ENCODE results near the gene CENPT. TPM values are rescaled to one million over a fixed set of nuclear protein-coding genes. Genes with fewer than 3 reads are reported as not detected.

CENPT gene
- total and polyA plus RNA-seq, 2 donors (not counting 1 experiment from before 2014, with no cell fraction given) = 23.1 to 30.2 TPM

- Histone ChIP-seq H3K4me3 (replicated peaks in 1 of 4; ENCODE audit: control extremely low read depth in 1 of 4, insufficient read depth in 1 of 4, low read depth in 3 of 4, low read length in 4 of 4) (no peak within 1 kb of the TSS), H3K4me2 (ENCODE audit: extremely low read depth, insufficient read depth, low read length) (peak within 1 kb of the TSS; percentile 1), H3K36me3 (ENCODE audit: control insufficient read depth, insufficient read depth, low read length) (peaks cover 35% of the 10 kb centered on the region), H3K4me1 (ENCODE audit: control insufficient read depth, extremely low read depth, insufficient read depth, low read length) (peaks cover 6% of the 10 kb centered on the region), H4K20me1 (ENCODE audit: control insufficient read depth, extremely low read depth, insufficient read depth, low read length) (peaks cover 4% of the 10 kb centered on the region), H3K9ac (ENCODE audit: insufficient read depth, low read length) (no peak within 1 kb of the TSS), H2AFZ (ENCODE audit: low read length) (no peak within 1 kb of the TSS), H3K27me3 (ENCODE audit: control insufficient read depth, insufficient read depth, low read length) (no peaks in the 10 kb centered on the region), H3K9me3 (ENCODE audit: control insufficient read depth, insufficient read depth, low read depth, low read length) (no peaks in the 10 kb centered on the region), H3K79me2 (ENCODE audit: control insufficient read depth, insufficient read depth, low read length) (no peaks in the 10 kb centered on the region), H3K27ac (ENCODE audit: insufficient read depth, low read length) (no peak within 1 kb of the TSS)
- no peak for TF ChIP-seq CTCF (conservative IDR thresholded peaks at IDR 0.05 in 1 of 2, IDR thresholded peaks at IDR 0.05 in 1 of 2; ENCODE audit: low read depth in 1 of 2, low read length in 2 of 2)
- TF ChIP-seq EZH2 (IDR thresholded peaks at IDR 0.05; ENCODE audit: low read length, missing control alignments) = no peak
- DNase-seq (ENCODE audit: low read depth in 2 of 2) = peak; percentile 84 to 91
These were observed 37.2 kb upstream of the CENPT start, which contains the start of gene NRN1L for GRCh38 chr16:67884684-67885083. Gene NRN1L, plus strand, starts transcription at chr16:67884885. Its CDS starts 19 bp downstream, at chr16:67884904.

DNA sequence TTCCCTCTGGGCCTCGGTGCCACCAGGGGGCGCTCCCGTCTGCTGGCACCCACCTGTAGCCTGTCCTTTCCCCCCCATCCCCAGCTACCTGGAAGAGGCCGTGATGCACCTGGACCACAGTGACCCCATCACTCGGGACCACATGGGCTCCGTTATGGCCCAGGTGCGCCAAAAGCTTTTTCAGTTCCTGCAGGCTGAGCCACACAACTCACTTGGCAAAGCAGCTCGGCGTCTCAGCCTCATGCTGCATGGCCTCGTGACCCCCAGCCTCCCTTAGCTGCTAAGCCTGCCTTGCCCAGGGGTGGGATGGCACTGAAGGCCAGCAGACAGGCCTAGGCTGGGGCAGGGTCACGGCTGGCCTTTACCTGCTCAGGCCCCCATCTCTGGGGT, 36.4 kb upstream of the CENPT start:
- Histone ChIP-seq H4K20me1 (ENCODE audit: control insufficient read depth, extremely low read depth, insufficient read depth, low read length) (peaks cover 4% of the 10 kb centered on the region), H3K79me2 (ENCODE audit: control insufficient read depth, insufficient read depth, low read length) (no peaks in the 10 kb centered on the region), H3K9me3 (ENCODE audit: control insufficient read depth, insufficient read depth, low read depth, low read length) (no peaks in the 10 kb centered on the region), H3K9ac (ENCODE audit: insufficient read depth, low read length) (no peak overlapping the region), H3K4me2 (ENCODE audit: extremely low read depth, insufficient read depth, low read length) (no peak overlapping the region), H3K36me3 (ENCODE audit: control insufficient read depth, insufficient read depth, low read length) (peaks cover 43% of the 10 kb centered on the region), H3K27ac (ENCODE audit: insufficient read depth, low read length) (no peak overlapping the region), H2AFZ (ENCODE audit: low read length) (no peak overlapping the region), H3K4me1 (ENCODE audit: control insufficient read depth, extremely low read depth, insufficient read depth, low read length) (peaks cover 6% of the 10 kb centered on the region), H3K27me3 (ENCODE audit: control insufficient read depth, insufficient read depth, low read length) (no peaks in the 10 kb centered on the region), H3K4me3 (replicated peaks in 1 of 4; ENCODE audit: control extremely low read depth in 1 of 4, insufficient read depth in 1 of 4, low read depth in 3 of 4, low read length in 4 of 4) (no peak overlapping the region)
- peak; percentile 29 to 44 for DNase-seq (ENCODE audit: low read depth in 2 of 2)
- TF ChIP-seq CTCF (conservative IDR thresholded peaks at IDR 0.05 in 1 of 2, IDR thresholded peaks at IDR 0.05 in 1 of 2; ENCODE audit: low read depth in 1 of 2, low read length in 2 of 2) = peak; percentile 67 to 77
- TF ChIP-seq EZH2 (IDR thresholded peaks at IDR 0.05; ENCODE audit: low read length, missing control alignments) = no peak

DNA sequence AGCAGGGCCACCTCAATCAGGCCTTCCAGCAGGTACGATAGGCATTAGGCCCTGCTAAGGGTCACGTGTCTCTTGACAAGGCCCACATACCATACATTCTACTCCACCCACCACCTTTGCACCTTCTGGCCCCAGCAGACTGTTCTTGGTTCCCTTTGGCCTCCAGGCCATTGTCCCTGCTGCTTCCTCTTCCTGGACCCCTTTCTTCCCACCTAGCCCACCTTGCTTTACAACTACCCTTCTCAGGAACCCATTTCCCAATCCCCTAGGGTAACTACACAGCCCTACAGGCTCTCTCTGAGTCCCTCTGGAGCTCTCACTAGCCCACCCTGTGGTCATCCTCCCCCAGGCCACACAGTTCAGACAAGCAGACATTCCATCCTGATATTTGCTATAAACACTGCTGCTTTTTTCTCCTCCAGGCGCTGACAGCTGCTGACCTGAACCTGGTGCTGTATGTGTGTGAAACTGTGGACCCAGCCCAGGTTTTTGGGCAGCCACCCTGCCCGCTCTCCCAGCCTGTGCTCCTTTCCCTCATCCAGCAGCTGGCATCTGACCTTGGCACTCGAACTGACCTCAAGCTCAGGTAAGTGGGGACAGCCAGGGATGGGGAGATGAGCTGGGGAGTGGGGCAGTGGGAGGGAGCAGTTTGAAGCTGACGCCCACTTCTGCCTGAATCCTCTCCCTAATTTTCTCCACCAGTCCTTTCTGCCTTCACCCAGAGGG, 35.8 kb upstream of the CENPT start:
- no peak overlapping the region for H3K9ac ChIP-seq (ENCODE audit: insufficient read depth, low read length)
- no peak overlapping the region for H2AFZ ChIP-seq (ENCODE audit: low read length)
- H3K4me2 ChIP-seq (ENCODE audit: extremely low read depth, insufficient read depth, low read length) = no peak overlapping the region
- H4K20me1 ChIP-seq (ENCODE audit: control insufficient read depth, extremely low read depth, insufficient read depth, low read length) = peaks cover 4% of the 10 kb centered on the region
- H3K4me1 ChIP-seq (ENCODE audit: control insufficient read depth, extremely low read depth, insufficient read depth, low read length) = peaks cover 6% of the 10 kb centered on the region
- H3K27ac ChIP-seq (ENCODE audit: insufficient read depth, low read length) = no peak overlapping the region
- peaks cover 46% of the 10 kb centered on the region for H3K36me3 ChIP-seq (ENCODE audit: control insufficient read depth, insufficient read depth, low read length)
- no peak for TF ChIP-seq CTCF (conservative IDR thresholded peaks at IDR 0.05 in 1 of 2, IDR thresholded peaks at IDR 0.05 in 1 of 2; ENCODE audit: low read depth in 1 of 2, low read length in 2 of 2)
- H3K4me3 ChIP-seq (replicated peaks in 1 of 4; ENCODE audit: control extremely low read depth in 1 of 4, insufficient read depth in 1 of 4, low read depth in 3 of 4, low read length in 4 of 4) = no peak overlapping the region
- H3K9me3 ChIP-seq (ENCODE audit: control insufficient read depth, insufficient read depth, low read depth, low read length) = no peaks in the 10 kb centered on the region
- no peaks in the 10 kb centered on the region for H3K79me2 ChIP-seq (ENCODE audit: control insufficient read depth, insufficient read depth, low read length)
- no peak for DNase-seq (ENCODE audit: low read depth in 2 of 2)
- no peaks in the 10 kb centered on the region for H3K27me3 ChIP-seq (ENCODE audit: control insufficient read depth, insufficient read depth, low read length)
